C1 segment of cervical spinal cord (tissue), 14 donors: Measurements from ENCODE around the gene IGF2.

ENCODE experiments used
- DNase-seq, 14 donors: peaks; one replicate each; lab custom pipeline; 2025; lab: John Stamatoyannopoulos, UW

IGF2 gene

GRCh38 chr11:2154195-2154585 is 15.0 kb upstream of the IGF2 start:
- no peak for DNase-seq

DNA sequence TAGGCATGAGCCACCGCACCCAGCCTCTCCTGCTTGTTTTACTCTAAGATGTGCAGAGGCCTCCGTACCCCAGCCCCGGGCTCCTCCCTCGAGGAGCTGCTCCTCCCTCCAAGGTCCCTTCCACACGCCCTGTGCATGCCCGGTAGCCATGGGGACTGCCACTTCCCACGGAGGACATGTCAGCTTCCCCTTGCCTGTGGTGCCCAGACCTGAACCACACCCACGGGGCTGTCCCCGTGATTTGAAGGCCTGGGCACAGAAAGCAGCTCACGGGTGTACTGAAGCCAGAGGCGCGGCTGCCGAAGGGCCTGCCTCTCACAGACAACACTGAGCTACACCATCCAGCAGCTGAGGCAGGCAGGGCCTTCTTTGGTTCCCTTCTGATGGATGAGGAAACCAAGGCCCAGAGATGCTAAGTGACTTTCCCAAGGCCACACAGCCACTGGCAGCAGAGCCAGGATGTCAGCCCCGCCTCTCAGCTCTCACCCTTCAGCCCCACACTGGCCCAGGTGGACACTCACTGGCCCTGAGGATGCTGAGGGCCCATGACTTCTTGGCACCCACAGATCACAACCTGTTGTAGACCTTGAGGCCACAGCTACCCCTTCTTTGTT is 14.5 kb upstream of the IGF2 start:
- no peak for DNase-seq

- DNase-seq: peak in 13 of 14 donors; percentile 4 to 55 (median 28)
Observed at GRCh38 chr11:2151500-2152257, 12.5 kb upstream of the IGF2 start.

GRCh38 chr11:2149864-2150847 is 11.0 kb upstream of the IGF2 start:
- DNase-seq: no peak

DNA sequence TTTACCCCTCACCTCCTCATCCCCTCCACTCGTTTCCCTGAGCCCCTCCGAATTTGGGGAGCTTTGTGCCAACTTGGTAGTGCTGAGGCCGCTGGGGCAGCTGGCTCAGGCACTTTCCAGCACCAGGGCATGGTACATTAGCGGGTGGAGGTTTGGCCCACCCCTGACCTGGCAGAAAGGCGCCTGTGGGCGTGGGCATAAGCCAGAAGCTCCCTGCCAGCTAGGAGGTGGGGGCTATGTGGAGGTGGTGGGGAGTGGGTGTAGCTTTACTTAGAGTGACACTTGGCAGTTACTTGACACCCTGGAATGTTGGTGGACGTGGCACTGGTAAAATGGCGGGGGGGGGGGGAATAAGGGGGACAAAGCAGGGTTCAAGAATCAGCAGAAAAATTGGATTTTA is 10.3 kb upstream of the IGF2 start:
- no peak for DNase-seq

DNA sequence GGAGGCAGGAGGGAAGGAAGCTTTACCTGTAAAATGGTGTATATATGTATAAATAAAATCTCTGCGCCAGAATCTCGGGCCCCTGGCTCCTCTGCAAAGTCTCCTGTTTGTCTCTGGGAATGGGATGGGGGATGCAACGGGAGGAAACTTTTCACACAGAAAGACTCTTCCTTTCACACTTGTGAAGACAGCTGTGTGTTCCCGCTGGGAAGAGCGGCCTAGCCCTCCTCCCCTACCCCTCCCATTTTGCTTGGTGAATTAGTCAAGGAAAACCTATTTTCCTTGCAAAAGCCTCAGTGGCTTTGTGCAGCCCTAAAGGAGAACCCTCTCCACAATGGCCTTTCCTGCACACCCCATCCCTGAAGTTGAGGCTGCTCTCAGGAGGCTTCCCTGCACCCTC is 9.4 kb upstream of the IGF2 start:
- DNase-seq: no peak

- DNase-seq: no peak
Observed at GRCh38 chr11:2147391-2147790, 8.2 kb upstream of the IGF2 start.

DNA sequence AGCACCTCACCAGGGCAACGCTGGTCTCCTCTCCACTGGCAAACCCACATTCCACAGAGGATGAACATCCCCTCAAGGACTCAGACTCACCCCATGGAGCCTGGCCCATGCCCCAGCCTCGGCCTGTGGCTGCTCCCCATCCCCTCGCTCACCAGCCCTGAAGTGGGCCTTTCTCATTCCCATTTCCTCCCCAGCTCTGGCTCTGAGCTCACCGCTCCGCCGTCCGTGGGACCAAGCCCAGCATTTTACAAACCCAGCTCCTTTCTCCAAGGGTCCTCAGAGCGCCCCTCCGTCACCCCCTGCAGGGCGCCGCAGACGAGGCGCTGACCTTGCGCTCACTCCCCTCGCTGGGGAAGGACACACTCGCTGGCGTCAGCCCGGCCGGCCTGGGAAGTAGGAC is 6.9 kb upstream of the IGF2 start:
- no peak for DNase-seq

GRCh38 chr11:2144544-2145248 is 5.5 kb upstream of the IGF2 start:
- DNase-seq: no peak

GRCh38 chr11:2143799-2144543 is 4.8 kb upstream of the IGF2 start:
- no peak for DNase-seq

DNA sequence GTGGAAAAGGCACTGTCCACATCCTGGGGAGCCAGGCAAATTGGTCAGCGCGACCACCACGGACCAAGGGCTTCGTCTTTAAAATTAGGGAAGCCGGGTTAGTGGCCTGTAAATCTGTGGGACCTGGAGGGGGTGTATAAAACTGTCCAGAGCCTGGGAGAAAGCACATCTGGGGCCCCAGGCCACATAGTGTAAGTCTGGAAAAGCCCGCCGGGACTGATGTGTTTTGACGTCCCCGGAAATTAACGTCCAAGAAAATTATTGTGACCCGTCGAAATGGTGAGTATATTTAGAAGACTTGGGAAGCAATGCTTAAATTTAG is 4.2 kb upstream of the IGF2 start:
- DNase-seq: no peak

DNA sequence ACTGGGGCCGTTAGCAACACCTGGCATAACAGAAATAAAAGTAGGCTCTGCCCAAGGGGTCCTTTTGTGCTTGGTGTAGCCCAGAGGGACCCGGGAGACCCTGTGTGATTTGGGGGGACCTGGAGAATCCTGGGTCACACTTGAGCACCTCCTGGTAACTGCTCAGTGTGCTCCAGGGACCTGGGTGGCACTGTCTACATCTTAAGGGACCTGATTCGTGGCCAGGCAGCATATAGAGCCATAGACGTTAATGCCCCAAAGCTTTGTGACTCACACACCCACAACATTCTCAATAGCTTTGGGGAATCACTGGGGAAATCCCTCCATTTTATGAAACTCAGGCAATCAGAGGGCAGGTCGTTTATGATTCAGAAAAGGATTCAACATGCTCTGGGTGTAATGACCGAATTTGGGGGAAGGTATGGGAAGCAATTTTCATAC is 3.6 kb upstream of the IGF2 start:
- no peak for DNase-seq

- no peak for DNase-seq
Observed at GRCh38 chr11:2142300-2142759, 3.1 kb upstream of the IGF2 start.

GRCh38 chr11:2140411-2141400 is 1.5 kb upstream of the IGF2 start:
- DNase-seq: no peak

DNA sequence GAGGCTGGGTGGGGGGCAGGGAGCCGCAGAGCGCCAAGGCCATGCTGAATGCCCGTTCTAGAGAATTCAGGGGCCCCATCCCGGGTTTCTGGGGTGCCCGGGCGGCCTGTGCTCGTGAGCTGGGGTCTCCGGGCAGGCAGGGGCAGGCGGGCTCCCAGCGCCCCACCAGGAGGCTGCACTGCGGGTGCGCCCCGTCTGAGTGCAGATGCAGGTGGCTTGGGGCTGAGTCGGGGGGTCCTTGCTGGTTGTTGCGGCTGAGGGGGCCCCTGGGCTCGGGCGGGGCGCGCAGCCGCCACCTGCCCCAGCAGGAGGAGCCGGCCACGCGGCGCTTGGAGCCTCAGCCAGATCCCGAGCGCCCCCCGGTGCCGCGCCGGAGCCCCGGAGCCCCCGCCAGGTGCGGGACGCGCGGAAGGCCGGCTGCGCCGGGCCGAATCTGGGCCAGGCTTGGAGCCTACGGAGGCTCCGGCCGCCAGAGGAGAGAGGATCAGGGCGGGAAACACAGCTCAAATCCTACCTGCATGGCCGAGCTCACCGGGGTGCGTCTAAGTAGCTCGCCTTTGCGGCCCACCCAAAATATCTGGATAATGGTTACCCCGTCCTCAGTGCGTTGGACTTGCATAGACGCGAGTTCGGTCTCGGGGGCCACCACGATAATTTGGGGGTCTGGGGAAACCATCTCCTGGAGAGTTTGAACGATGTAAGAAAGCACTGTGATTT is 590 bp upstream of the IGF2 start:
- DNase-seq: no peak

DNA sequence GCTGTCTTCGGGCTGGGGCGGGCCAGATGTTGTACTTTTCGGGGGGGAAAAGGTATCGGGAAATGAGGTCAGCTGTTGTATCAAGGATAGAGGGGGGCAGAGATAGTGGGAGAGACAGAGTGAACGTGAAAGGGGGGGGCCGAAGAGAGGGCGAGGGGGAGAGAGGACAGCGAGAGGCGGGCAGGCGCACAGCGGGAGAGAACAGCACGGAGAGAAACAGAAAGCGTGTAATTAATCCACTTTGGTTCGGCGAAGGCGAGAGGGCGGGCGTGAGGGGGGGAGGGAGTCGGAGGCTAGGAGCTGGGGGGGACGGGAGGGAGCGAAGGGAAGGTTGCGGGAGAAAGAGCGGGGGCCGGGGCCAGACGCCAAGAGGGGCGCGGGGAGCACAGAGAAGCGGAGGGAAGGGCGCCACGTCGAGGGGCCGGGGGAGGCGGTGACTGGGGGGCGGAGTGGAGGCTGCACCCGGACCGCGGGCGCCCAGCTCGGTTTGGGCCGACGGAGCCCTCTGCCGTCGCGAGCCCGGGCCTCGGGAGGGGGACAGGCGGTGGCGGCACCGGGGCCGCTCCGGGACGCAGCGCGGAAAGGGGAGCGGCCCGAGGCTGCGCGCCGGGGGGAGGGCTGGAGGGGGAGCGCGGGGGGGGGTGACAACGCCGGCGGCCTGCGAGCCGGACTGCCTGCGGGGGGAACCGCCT is 612 bp downstream of the IGF2 start:
- no peak for DNase-seq

DNA sequence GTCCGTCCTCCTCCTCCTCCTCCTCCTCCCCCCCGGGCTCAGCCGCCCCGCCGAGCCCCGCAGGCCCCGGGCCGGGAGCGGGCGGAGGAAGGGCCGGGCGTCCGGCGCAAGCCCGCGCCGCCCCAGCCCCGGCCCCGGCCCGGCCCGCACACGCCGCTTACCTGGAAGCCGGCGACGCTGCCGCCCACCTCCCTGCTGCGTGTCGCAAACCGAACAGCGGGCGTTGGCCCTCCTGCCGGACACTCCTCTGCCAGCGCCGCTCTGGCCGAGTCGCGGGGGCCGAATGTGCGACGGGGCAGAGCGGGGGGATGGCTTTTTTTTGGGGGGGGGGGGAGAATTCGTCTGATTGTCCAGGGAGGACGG is 1.1 kb downstream of the IGF2 start:
- no peak for DNase-seq
